GM19324 (cell line): Measurements from ENCODE around the gene INPP5K.
A peak's percentile ranks its signal among the peaks of the same experiment; 100 is the strongest.

Source experiments
- ATAC-seq: cut with Tn5 transposase; IDR thresholded peaks from one replicate; pipeline ENCODE4 v1.9.1; 2021; ENCODE audit warnings: mild to moderate bottlenecking, moderate library complexity; ENCODE audit not compliant: unreplicated experiment, low FRiP score

Gene INPP5K

DNA sequence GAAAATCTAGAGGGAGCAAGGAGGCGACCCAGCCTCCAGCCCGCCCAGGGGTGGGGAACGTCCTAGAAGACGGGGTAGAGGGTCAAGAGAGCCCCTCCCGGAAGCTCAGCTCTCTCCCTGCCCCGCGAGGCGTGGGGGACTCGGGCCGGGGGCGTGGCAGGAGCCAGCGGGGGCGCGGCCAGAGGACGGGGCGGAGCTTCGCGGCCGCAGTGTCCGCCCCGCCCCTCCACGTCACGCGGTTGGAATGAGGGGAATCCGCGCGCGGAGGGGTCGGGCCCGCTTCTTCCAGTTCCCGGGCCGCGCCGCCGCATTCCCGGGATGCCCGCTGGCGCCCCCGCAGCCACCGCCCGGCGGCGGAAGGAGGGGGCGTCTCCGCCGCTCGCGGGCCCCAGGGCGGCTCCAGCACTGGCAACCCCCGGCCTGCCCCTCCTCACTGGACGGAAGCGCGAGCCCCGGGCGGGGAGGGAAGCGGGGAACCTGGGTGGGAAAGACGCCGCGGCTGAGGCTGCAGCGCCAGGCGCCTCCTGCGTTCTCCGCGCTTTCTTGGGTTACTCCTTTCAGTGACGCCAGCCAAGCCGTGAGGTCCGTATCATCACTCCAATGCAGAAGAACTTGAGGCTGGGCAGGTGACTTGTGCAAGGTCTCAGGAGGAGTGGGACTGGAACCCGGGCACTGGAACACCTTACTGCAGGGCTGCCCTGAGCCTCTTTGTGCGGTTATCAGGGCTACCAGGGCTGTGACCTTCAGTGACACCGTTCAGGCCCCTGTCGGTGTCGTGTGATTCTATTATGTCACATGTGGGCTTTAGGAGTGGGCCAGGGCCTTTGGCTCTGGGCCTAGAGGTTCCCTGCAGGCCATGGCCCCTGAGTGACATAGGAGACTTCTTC is 28.2 kb downstream of the INPP5K start:
- peak; percentile 30 for ATAC-seq

DNA sequence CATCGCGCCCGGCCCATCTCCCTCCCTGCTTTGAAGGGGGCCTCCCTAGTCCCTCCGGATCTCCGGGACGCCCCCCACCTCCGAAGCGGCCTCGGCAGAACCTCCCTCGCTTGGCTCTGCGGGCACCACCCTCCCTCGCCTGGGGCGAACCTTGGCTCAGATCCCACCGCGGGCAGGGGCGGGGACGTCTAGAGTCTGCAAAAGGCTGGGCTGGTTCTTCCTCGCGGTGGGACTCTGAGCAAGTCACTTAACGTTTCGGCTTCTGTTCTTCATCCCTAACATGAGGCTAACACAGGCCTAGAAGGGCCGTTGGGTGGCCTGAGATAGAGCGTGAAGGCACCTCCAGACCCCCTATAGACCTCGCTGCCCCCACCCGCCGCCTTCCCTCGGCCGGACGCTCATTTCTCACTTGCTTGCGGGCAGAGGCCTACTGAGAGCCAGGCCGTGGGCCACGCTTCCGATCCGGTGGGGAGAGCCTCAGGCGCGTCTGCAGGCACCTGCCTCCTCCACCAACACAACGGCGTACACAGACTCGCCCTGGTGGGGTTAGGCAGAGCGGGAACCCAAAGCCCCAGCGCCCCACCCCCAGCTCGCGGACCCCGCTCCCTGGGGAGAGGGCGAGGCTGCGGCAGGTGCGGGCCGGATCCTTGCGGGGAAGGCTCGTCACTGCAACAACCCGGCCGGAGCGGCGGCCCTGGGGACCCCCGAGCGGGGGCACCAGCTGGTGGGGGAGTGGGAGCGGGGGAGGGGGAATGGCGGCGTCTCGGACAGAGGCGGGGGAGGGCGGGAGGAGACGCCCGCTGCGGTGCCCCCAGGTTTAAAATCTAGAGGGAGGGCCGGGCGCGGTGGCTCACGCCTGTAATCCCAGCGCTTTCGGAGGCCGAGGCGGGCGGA is 29.4 kb downstream of the INPP5K start:
- no peak for ATAC-seq

DNA sequence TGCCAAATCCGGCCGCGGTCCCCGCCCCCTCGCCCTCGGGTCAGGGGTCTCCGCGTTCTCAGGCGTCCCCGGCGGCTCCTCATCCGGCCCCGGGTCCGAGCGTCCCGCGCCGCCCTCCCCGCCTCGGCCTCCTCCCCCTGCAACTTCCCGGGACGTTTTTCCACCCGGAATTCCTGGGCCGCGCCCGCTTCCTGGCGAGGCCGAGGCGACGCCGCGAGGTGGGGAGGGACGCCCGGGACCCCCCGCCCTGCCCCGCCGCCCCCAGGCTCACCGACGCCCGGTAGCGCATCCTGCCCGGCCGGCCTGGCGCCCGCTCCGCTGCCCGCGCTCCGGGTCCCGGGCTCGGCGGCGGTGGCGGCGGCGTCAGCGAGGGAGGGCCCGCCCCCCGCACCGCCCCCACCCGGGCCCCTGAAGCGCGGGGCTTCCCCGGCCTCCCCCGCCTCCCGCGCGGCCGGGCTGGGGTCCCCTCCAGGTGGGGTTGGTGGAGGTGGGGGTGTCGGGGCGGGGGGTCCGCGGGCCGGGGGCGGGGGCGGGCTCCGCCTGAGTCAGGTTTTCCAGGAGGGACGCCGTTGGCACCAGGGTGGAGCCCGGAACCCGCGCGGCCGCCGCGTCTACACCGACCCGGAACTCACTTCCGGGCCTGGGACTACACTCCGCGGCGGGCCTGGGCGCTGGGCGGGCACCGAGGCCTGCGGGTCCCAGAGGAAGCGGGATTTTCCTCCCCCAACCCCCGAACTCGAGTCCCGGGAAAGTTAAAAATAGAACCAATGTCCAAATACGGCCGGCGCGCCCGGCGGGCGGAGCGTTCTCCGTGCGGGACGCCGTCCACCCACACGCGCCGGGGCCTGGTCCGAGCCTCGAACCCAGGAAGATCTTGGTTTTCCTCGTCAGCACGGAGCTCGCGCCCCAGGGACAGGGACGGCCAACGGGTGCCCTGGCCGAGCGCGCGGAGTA is 30.7 kb downstream of the INPP5K start:
- no peak for ATAC-seq

DNA sequence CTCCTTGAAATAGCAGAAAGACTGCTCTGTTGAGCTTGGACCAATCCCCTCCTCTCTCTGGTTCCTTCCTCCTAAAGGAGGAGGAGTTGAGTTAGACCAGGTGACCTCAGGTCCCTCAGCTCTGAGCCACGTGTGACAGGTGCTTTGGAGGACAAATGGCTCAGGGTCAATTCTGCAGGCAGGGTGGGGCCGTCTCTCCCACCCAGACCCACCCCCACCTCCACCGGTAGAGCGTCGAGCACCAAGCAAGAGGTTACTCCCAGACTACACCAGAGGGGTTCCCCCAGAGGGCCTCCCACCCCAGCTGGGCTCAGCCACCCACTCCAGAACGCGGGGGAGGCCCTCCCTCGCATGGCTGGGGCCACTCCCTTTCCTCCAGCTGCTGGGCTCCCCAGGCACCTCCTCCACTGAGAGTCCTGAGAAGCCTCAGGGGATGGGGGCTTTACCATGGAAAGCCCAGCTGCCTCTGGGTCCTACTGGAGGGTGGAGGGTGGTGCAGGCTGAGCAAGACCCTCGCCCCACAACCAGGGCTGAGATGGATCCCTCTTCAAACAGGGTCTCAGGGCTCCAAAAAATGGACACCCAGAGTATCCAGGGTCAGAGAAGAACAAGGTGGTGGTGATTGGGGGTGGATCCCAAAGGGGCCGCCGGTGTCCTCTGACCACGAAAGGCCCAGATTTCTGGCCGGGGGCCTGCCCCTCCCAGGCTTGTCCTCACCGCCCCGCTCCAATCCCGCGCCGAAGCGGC is 31.6 kb downstream of the INPP5K start:
- ATAC-seq, result peak; percentile 29

DNA sequence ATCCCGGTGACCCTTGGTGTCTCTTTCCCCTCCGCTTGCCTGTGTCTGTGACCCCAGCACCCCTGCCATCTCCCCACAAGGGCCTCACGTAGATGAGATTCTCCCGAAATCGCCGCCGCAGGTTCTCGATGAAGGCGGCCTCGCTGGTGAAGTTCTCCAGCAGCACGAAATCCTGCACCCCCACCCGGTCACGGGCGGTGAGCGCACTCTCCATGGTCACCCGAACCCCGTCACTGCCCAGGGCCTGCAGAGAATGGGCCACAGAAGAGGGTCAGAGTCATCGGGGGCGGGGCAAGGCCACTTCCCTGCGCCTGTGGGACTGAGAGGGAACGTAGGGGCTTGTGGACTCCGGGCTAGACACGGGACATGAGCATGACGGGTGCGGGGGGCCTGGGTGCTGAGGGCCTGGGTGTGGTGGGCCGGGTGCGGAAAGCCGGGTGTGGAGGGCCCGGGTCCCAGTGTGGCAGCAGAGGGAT is 32.3 kb downstream of the INPP5K start:
- ATAC-seq, result no peak

DNA sequence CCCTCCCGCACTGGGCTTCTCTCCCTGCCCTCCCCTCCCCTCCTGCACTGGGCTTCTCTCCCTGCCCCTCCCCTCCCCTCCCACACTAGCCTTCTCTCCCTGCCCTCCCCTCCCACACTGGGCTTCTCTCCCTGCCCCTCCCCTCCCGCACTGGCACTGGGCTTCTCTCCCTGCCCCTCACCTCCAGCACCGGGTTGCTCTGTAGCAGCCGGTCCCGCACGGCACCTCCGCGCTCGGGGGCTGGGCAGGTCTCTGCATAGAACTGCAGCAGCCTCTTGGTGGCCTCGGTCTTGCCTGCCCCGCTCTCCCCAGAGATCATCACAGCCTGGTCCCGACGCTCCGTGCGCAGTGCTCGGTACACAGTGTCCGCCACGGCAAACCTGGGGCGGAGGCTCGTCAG is 33.7 kb downstream of the INPP5K start:
- ATAC-seq, result no peak

DNA sequence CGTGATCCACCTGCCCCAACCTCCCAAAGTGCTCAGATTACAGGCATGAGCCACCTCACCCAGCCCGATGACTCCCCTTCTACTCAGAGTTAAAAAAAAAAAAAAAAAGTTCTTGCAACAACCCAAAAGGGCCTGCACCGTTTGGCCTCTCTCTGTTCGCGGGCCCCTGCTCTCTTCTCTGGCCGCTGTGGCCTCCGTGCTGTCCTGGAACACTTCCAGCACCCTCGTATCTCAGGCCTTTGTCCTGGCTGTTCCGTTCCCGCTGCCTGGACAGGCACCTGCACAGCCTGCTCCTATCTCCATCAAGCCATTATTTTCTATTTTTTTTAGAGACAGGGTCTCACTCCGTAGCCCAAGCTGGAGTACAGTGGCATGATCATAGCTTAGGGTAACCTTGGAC is 34.7 kb downstream of the INPP5K start:
- ATAC-seq, result no peak

DNA sequence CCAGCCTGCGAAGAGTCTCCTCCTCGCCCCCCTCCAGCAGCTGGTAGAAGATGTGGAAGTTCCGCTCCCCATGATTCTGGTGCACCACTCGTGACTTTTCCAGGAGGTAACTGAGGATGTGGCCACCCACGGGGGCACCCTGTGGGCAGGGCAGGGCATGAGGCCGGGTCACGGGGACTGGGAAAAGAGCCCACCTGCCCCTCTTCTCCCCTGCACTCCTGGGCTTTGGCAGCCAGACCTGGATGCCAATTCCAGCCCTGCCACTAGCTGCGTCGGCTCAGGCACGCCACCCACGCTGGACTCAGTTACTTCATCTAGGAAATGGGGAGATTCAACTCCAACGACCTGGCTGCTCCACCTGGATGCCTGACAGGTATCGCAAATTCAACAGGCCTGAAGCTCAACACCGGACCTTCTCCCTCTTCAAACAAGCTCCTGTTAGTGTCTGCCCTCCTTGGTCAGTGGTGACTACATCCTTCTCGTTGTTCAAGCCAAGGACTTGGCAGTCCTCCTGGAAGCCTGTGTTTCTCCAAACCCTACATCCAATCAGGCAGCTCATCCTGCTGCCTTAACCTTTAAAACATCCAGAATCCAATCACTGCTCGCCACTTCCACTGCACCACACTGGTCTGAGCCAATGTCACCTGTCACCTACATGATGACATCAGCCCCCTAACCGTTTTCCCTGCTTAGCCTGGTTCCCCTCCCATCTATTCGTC is 35.5 kb downstream of the INPP5K start:
- no peak for ATAC-seq

DNA sequence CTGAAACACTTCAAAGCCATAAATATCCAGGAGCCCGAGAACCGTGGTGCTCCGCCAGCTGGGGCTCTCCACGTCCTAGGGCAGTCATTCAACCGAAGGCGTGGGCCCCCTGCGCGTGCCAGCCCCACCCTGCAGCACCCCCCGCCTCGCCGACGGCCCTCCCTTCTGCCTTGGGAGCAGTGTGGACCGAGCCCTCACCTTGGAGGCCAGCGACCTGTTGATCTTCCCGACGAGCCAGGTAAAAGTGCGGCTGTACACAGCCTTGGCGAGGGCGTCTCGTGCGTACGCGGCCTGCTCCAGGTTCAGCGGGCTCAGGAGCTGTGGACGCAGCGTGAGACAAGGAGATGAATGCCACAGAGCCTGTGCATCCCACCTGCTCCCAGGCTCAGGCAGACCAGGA is 38.0 kb downstream of the INPP5K start:
- ATAC-seq, result no peak

DNA sequence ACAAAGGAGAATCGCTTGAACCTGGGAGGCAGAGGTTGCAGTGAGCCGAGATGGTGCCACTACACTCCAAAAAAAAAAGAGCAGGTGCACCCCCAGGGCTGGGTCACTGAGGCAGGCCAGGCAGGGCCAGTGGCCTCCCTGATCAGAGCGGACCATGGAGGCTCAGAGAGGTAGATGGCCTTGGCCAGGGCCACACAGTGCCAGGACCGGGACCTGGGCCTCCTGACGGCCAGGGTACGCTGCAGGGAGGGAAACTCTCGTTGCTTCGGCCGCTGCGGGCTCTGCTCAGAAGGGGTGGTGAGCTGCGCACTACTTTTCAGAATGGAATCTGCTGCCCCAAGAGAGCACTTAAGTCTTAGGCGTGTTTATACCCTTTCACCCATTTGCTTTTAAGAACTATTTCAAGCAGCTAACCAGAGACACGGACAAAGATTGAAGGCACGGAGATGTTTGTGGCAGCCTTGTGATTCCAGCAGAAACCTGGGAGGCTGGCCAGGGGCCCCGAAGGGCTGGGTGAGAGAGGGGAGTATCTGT is 41.0 kb downstream of the INPP5K start:
- ATAC-seq, result no peak

DNA sequence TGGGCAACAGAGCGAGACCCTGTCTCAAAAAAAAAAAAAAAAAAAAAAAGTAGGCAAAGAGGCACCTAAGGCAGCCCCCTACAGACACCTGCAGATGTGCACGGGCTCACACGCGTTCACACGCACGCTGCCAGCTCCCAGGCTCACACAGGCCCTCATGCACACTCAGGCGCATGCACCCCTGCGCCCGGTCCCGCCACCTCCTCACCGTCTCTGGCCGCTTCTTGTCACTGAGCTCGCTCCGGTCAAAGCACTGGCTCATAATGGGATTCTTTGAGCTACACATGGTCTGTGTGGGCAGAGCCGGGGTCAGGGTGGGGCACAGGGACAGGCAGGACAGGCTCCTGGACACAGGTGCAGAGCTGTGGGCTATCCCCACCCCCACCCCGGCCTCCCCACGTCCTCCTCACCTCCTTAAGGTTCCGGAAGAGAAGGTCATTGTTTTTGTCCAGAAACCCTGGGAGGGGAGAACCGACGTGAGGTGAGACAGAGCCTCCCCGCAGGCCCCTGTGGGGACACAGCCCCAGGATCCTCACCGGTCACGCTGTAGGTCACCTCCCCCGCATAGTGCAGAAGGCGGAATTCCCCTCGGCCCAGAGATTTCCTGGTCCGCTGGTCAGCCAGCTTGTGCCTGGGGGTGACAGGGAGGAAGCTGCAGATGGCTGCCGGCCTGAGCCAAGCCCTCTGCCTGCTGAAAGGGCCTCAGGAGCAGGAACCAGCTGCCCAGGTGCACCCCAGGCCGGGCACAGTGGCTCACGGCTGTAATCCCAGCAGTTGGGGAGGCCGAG is 41.8 kb downstream of the INPP5K start:
- ATAC-seq, result no peak

DNA sequence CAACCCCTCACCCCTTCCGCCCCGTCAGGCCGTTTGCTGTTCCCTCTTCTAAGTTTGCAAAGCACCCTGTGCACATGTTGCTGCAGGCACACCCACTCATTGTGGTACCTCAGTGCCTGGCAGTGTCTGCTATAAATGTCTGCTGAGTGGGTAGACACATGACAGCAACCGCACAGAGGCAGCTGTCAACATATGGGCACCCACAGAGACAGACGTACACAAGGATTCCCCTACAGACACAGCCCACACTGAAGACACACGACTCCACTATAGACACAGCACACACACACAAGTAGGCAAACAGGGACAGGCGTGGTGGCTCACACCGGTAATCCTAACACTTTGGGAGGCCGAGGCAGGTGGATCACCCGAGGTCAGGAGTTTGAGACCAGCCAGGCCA is 42.6 kb downstream of the INPP5K start:
- no peak for ATAC-seq

DNA sequence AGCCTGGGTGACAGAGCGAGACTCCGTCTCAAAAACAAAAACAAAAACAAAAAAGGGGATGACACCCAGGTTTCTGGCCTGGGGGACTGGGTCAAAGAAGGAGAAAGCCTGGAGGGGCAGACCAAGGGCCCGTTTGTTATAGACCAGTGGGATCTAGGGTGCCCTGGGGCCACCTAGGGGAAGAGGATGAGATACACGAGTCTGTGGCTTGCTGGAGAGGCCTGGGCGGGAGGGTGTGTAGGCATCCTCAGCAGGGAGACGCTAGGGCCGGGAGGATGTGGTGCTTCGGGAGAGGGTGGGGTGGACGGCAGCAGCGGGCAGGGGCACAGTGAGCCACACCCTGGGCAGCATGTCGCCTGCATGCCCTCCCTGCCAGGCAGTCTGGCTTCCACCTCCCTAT is 43.2 kb downstream of the INPP5K start:
- no peak for ATAC-seq

DNA sequence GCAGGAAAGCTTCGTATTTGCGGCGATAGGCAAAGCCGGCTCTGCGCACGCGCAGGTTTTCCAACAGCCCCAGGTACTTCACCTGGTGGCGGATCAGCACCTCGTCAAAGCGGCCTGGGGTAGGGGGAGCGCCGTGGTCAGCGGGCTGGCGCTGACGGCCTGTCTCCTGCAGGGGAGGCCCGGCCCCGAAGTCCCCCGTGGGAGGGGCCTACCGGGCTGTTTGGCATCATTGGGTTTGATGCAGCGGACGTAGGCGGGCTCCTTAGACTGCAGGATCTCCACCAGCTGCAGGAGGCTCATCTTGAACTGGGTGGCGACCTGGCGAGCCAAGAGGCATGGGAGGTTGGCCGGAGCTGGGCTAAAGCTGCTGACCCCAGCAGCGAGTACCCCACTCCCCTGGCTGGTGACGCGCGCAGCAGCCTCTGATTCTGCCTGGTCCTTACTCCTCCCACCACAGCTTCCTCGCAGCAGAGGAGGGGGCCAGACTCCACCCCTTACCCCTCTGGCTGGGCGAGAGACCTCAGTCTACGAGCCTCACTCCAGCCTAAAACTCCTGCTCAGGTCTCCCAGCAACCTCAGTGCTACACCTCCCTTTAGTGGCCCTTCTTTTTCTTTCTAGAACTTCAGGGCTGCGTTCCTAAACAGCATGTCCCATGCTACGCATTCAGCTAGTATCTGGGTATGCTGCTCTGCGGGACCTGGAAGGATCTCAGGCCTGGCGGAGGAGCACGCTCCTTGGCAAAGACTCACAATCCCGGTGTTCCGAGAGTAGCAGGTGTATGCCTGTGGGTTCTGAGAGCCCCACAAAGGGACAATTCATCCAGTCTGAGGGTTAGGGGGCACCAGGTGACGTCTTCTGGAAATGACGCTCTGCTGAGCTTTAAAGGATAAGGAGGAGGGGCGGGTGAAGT is 44.2 kb downstream of the INPP5K start:
- no peak for ATAC-seq

DNA sequence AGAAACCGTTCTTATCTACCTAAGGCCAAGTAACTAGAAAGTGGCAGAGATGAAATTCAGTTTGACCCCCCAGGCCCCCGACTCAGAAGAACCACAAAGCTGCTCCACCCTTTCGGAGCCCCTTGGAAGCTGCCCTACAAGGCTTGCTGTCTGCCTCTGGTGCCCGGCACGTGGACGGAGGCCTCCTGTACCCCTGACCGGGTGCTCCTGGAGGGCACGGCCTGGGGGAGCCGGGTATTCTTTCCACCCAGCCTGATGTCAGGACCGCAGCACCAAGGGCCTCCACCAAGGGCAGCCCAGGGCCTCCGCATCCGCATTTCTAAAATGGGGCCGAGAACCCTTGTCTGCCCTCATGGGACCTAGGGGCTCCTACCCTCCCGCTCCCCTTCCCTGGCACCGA is 44.9 kb downstream of the INPP5K start:
- no peak for ATAC-seq

DNA sequence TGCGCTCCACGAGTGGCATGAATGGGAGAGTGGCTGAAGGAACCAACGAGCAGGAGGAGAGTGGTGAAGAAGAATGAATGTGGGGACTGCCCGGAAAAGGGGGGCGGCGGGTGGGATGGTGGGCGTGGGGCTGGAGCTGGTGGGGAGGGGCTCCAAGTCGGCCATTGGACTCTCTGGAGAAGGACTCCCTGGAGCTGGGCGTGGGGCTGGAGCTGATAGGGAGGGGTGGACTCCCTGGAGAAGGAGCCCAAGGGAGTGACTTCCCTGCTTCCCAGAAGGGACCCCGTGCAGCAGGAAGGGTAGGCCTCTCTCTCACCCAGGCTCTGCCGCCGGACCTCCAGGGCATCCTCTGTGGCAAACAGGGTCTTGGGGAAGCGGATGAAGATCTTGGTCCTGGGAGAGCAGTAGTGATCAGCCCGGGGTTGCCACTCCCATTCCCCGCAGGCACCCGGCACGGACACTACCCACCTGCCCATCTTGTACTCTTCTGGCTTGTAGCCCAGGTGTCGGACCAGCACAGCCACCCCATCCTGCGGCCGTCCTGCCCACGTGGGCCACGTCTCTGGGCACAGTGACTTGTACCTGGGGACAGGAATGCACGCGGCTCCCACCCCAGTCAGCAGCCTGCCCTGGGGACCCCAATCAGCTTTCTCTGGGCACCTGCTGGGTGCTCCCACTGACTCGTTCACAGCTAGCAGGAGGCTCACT is 45.5 kb downstream of the INPP5K start:
- ATAC-seq, result no peak
